GM10266 (cell line): ENCODE results near the gene ACBD4.

Source experiments
- DNase-seq: peaks from one replicate; pipeline ENCODE4 v3.0.0; 2012; ENCODE audit errors: extremely low spot score
- TF ChIP-seq, protein P1 (sequence below): IDR thresholded peaks from 2 replicates; pipeline ENCODE4 v1.5.1; 2012; ENCODE audit warnings: mild to moderate bottlenecking, low read depth; ENCODE audit not compliant: control insufficient read depth, insufficient read depth; ENCODE audit errors: missing control alignments

The ACBD4 gene

DNA sequence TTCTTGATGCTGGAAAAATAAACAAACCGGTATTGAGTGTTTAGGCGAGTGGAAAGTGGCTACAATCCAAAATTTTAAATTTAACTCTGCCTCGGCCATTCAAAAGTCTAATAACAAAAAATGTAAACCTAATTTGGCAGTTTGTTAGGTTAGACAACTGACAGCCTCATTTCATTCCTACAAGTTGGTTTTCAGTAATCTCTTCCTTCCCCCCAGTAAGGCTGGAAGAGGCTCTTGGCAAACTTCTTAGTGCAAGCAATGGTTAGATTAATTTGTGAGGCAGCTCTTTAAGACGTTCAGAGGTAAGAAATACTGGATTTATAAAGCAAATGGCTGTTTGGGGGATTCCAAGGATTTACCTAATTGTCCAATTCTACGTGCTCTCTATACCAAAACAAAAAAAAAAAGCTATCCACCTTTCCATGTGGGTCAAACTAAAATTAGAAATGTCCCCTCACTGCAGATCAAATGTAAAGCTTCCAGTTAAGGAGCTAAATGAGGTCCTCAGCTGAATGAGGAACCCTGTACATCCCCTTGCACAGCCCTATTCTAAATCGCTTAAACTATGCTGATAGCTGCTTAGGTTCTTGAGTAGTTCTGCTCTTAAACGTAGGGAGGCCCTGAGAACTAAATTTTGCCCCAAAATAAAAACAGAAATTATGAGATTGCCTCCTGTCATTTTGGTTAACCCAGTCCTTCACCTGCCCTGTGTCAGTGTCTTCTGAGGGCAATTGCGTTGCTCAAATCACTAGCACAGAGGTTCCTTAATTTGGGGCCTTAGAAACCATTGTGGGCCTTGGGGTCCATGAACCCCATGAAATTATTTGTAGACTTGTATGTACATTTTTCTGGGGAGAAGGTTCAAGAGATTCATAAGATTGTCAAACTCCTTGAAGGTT, 15.7 kb downstream of the ACBD4 start:
- DNase-seq, result no peak
- TF ChIP-seq, protein P1, sequence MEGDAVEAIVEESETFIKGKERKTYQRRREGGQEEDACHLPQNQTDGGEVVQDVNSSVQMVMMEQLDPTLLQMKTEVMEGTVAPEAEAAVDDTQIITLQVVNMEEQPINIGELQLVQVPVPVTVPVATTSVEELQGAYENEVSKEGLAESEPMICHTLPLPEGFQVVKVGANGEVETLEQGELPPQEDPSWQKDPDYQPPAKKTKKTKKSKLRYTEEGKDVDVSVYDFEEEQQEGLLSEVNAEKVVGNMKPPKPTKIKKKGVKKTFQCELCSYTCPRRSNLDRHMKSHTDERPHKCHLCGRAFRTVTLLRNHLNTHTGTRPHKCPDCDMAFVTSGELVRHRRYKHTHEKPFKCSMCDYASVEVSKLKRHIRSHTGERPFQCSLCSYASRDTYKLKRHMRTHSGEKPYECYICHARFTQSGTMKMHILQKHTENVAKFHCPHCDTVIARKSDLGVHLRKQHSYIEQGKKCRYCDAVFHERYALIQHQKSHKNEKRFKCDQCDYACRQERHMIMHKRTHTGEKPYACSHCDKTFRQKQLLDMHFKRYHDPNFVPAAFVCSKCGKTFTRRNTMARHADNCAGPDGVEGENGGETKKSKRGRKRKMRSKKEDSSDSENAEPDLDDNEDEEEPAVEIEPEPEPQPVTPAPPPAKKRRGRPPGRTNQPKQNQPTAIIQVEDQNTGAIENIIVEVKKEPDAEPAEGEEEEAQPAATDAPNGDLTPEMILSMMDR, result no peak

DNA sequence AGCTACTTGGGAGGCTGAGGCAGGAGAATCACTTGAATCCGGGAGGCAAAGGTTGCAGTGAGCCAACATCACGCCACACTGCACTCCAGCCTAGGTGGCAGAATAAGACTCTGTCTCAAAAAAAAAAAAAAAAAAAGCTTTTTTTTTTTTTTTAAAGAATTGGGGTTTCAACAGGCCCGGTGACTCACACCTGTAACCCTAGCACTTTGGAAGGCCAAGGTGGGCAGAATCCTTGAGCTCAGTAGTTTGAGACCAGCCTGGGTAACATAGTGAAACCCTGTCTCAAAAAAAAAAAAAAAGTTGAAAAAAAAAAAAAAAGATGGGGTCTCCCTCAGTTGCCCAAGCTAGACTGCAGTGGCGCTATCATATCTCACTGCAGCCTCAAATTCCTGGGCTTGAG, 19.5 kb downstream of the ACBD4 start:
- TF ChIP-seq, protein P1, result no peak
- DNase-seq, result no peak

DNA sequence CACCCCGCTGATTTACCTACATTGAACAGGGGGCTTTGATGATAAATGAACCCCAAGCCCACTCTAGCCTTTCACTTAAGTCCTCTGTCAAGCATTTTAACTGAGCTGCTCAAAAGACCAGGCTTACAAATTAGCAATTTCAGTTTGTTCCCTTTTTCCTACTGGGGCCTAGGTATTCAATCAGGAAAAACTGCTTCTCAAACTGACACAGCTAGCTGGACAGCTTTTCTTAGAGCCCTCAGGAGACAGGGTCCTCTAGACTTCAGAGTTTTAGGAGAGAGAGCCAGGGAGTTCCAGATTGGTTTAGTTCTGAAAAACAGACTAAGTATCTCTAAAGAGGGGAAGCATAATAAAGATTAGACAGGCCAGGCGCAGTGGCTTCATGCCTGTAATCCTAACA, 20.0 kb downstream of the ACBD4 start:
- no peak for DNase-seq
- TF ChIP-seq, protein P1, result no peak

DNA sequence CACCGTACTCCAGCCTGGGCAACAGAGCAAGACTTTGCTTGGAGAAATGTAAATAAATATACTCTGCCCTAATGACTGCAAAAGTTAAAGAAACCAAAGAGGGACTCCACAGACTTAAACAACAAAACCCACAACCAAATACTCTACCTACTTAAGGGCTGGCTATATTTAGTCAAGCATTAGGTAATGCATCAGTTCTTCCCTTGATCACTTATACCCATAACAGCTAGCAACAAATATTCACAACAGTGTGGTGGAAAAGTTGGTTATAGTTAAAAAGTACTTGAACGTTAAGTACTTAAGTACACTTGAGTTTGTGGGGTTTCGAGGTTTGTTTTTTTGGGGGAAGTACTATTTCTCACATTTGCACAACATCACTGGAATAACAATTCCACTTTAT, 20.8 kb downstream of the ACBD4 start:
- TF ChIP-seq, protein P1, result no peak
- no peak for DNase-seq

DNA sequence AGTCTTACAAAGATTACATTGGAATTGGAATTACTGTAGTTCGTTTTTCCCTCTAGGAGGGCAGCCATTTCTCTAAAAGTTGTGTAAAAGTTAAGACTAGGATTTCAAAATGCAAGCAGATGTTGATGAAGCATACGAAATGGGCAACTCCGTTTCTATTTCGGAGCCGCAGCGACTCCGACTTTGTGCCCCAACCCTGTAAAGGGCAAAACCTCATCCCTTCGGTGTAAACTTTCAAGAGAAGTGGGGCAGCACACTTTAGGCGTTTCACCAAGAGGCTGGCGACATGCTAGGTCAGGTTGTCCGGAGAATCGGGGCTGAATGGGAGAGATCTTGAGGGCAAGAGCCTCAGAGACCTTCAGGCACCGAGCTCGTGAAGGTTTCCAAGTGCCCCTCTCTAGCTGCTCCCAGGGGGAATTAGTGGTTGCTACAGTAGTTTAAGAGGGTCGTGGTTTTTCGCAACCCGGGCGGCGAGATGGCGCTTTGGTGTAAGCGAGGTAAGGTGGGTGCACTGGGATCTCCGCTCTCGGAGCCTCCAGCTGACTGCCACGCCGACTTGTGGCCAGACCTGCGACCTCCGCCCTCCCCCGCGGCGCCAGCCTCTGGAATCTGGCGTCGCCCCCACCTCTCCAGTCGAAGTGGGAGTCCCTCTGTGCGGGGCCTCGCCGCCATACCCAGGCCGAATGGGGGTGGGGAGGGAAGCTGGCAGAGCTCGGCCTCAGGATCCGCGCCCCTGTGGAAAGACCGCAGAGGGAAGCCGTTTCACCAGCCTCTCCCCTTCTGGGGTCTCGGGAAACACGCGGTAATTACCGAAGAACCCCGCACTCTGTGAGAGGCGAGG, 25.2 kb downstream of the ACBD4 start:
- no peak for DNase-seq
- TF ChIP-seq, protein P1, result peak; percentile 30

DNA sequence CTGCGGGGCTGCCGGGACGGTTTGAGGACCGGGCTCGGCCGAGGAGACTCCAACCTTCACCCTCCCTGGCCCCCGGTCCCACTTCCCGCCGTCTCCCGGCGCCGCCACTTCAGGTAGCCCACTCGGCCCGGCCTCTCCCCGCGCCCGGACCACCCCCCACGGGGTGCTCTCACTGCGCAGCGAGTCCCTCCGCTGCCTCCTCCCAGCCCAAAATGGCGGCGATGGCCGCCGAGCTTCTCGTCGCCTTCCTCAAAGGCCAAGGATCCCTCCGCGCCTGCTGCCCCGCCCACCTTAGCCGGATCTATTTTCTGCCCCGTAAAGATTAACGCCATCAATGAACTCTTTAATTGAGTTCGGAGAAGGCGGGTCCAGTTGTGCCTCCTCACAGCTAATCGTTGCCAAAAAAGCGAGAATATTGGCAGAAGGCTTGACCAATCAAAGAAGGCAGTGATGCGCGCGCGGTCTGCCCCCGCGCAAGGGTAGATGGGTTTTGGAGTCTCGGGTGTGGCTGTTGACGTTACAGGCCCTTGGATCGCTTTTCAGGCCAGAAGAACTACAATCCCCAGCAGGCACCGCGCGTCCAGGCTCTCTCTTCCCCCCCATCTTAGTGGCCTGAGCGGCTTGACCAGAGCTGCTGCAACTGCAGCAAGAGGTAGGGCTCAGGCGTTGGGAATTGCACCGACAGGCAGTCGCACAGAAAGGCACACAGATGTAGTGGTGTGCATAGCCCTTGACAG, 26.0 kb downstream of the ACBD4 start, which contains the start of gene HEXIM2:
Gene HEXIM2 (plus strand): TSS at position 588 of the 737 bp plus-strand sequence. CDS start 919 bp downstream, outside the sequence.
- TF ChIP-seq, protein P1, result no peak
- DNase-seq, result peak; percentile 95
